ENCODE measurements around the gene PEA15.

DNA sequence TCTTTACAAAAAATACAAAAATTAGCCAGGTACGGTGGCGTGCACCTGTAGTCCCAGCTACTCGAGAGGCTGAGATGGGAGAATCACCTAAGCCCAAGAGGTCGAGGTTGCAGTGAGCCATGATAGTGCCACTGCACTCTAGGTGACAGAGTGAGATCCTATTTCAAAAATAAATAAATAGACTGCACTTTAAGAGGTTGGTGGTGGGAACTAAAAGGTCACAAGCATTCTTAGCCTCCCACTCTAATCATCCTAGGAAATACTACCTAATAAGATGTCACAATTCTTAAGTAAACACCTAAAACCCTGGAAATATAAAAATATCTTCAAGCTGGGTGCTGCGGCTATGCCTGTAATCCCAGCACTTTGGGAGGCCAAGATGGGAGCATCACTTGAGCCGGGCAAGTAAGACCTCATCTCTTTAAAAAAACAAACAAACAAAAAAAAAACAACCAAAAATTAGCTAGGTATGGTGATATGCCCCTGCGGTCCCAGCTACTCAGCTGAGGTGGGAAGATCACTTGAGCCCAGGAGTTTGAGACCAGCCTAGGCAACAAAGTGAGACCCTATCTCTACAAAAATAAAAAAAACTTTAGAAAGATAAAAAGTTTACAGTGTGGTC lies 53.1 kb downstream of the PEA15 start:
- no peak for TF ChIP-seq POLR2A (IDR thresholded peaks at IDR 0.05)
- TF ChIP-seq, protein P1, sequence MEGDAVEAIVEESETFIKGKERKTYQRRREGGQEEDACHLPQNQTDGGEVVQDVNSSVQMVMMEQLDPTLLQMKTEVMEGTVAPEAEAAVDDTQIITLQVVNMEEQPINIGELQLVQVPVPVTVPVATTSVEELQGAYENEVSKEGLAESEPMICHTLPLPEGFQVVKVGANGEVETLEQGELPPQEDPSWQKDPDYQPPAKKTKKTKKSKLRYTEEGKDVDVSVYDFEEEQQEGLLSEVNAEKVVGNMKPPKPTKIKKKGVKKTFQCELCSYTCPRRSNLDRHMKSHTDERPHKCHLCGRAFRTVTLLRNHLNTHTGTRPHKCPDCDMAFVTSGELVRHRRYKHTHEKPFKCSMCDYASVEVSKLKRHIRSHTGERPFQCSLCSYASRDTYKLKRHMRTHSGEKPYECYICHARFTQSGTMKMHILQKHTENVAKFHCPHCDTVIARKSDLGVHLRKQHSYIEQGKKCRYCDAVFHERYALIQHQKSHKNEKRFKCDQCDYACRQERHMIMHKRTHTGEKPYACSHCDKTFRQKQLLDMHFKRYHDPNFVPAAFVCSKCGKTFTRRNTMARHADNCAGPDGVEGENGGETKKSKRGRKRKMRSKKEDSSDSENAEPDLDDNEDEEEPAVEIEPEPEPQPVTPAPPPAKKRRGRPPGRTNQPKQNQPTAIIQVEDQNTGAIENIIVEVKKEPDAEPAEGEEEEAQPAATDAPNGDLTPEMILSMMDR (IDR thresholded peaks at IDR 0.05): no peak

Data from breast epithelium (tissue), 3 donors.